Naive thymus-derived CD8-positive, alpha-beta T cell (primary cell): ENCODE measurements around the gene DIP2C. TPM values are rescaled to one million over a fixed set of nuclear protein-coding genes. Genes with fewer than 3 reads are reported as not detected.
A peak's percentile ranks its signal among the peaks of the same experiment; 100 is the strongest.

Experiments used
- ATAC-seq, 2 donors: fragments of 150-1000 bp; cut with Tn5 transposase in 1 of 2; sonication (Bioruptor Pico), chemical (Tn5 transposase) in 1 of 2; 1 replicate in 1 of 2; 2 replicates in 1 of 2; pipeline ENCODE4 v1.10.0; 2021; ENCODE audit warnings: mild to moderate bottlenecking in 2 of 2, moderate library complexity in 2 of 2
- POLR2A ChIA-PET: fragments of 350-600 bp; sonication (Branson Sonifier 250); formaldehyde crosslinking; loops from one replicate; lab custom pipeline; 2021; ENCODE audit warnings: antibody characterized with exemption; lab: Charles Lee
- DNase-seq, 10 donors: peaks; one replicate each; pipeline versions ENCODE4 v3.0.0 to v3.0.0-alpha.2; 2020 to 2022
- H3K27ac Mint-ChIP-seq, 10 donors: one replicate each; pipeline ENCODE4 v1.8.0; 2020 to 2022; ENCODE audit warnings: mild to moderate bottlenecking in 10 of 10, mixed read lengths in 10 of 10, moderate library complexity in 4 of 10, inconsistent platforms in 1 of 10
- H3K27me3 Mint-ChIP-seq, 5 donors: one replicate each; pipeline ENCODE4 v1.8.0; 2021 to 2022; ENCODE audit warnings: mixed read lengths in 5 of 5
- H3K36me3 Mint-ChIP-seq, 3 donors: one replicate each; pipeline ENCODE4 v1.8.0; 2020 to 2022; ENCODE audit warnings: mixed read lengths in 3 of 3, mild to moderate bottlenecking in 2 of 3, inconsistent platforms in 1 of 3
- H3K4me1 Mint-ChIP-seq, 4 donors: one replicate each; pipeline ENCODE4 v1.8.0; 2021 to 2022; ENCODE audit warnings: mixed read lengths in 4 of 4
- H3K4me3 Mint-ChIP-seq, 10 donors: one replicate each; pipeline ENCODE4 v1.8.0; 2020 to 2022; ENCODE audit warnings: mild to moderate bottlenecking in 10 of 10, mixed read lengths in 10 of 10, moderate library complexity in 6 of 10, inconsistent platforms in 1 of 10
- H3K9me3 Mint-ChIP-seq, 9 donors: one replicate each; pipeline ENCODE4 v1.8.0; 2020 to 2022; ENCODE audit warnings: mixed read lengths in 9 of 9, mild to moderate bottlenecking in 3 of 9, inconsistent platforms in 1 of 9, moderate library complexity in 1 of 9
- polyA plus RNA-seq, 3 donors: library from polyadenylated mRNA; unstranded; fragments of 300-500 nt; fragmentation: Illumina TruSeq; gene quantifications; one replicate each; pipeline ENCODE4 v1.2.3, GENCODE V29; 2021
- total RNA-seq, 8 experiments: library from RNA in 2 of 8; stranded (reverse) in 2 of 8; gene quantifications; one replicate each; pipeline ENCODE4 v1.2.3 and lab custom pipeline; 2021 to 2026

DIP2C gene
- total and polyA plus RNA-seq, 5 experiments from 2014 or later, result 0.32 to 3.9 (median 1.2) TPM

- no peak overlapping the region for H3K4me3 Mint-ChIP-seq
- POLR2A ChIA-PET, result no interaction called here
- H3K9me3 Mint-ChIP-seq, result no peaks in the 10 kb centered on the region
- DNase-seq (no peak), ATAC-seq (no peak)
- H3K4me1 Mint-ChIP-seq, result peaks cover 0 to 5% (median 1%) of the 10 kb centered on the region in 4 donors
- peaks cover 5 to 27% (median 6%) of the 10 kb centered on the region in 3 donors for H3K36me3 Mint-ChIP-seq
- peaks cover 0 to 2% (median 0%) of the 10 kb centered on the region in 5 donors for H3K27me3 Mint-ChIP-seq
- peak overlapping the region in 4 of 10 donors; percentile 33 to 47 (median 41) for H3K27ac Mint-ChIP-seq
These were observed 301.4 kb downstream of the DIP2C start for GRCh38 chr10:387909-388660.

DNA sequence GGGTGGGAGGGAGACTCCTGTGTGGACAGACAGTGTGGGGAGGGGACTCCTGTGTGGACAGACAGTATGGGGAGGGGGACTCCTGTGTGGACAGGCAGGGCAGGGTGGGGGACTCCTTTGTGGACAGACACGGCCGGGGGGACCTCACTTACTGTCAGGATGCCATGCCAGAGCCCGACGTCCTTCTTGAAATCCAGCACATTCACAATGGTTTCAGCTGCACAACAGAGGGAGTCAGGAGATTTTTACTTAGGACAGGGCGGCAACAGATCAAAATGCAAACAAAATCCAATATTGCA, 301.9 kb downstream of the DIP2C start:
- Mint-ChIP-seq H3K4me1 (peaks cover 0 to 3% (median 1%) of the 10 kb centered on the region in 4 donors), H3K9me3 (no peaks in the 10 kb centered on the region), H3K36me3 (peaks cover 5 to 28% (median 6%) of the 10 kb centered on the region in 3 donors), H3K4me3 (no peak overlapping the region), H3K27ac (no peak overlapping the region), H3K27me3 (peaks cover 0 to 2% (median 0%) of the 10 kb centered on the region in 5 donors)
- DNase-seq, result no peak
- POLR2A ChIA-PET, result no interaction called here
- ATAC-seq, result no peak

DNA sequence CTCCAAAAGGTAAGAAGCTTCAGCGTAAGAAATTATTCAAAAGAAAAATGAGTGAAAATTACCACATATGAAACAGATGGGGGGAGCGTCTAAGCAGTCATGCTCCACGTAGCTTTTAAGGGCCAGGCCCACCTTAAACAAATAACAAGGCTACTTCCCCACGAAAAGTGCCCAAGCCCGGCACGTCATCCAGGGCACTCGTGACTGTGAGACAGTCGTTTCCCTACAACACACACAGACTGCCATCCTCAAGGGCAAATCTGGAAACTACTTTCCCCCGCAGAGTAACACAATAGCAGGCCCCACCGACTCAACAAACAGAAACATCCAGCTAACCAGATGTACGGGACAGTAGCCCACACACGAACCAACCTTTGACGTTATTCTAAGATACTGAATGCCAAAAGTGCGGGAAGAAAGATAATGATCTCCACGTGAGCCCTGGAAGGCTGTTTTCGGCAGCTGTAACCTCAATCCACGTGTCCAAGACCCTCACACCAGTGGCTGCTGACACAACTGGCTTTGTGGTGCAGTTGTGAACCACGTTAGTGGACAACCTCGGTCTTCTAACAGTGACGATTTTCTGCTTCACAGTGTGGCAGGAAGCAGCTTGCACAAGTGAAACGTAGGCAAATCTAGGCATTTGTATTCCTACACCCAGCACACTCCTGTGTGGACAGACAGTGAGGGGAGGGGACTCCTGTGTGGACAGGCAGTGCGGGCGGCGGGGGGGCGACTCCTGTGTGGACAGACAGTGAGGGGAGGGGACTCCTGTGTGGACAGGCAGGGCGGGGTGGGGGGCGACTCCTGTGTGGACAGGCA, 302.5 kb downstream of the DIP2C start:
- H3K27me3 Mint-ChIP-seq, result peaks cover 0 to 2% (median 0%) of the 10 kb centered on the region in 5 donors
- ATAC-seq (no peak), DNase-seq (no peak)
- no peak overlapping the region for H3K4me3 Mint-ChIP-seq
- POLR2A ChIA-PET, result no interaction called here
- H3K9me3 Mint-ChIP-seq, result peaks cover 0 to 2% (median 0%) of the 10 kb centered on the region in 9 donors
- H3K27ac Mint-ChIP-seq, result peak overlapping the region in 2 of 10 donors; percentile 32 to 49
- peaks cover 7 to 32% (median 7%) of the 10 kb centered on the region in 3 donors for H3K36me3 Mint-ChIP-seq
- peaks cover 3 to 6% (median 5%) of the 10 kb centered on the region in 4 donors for H3K4me1 Mint-ChIP-seq

DNA sequence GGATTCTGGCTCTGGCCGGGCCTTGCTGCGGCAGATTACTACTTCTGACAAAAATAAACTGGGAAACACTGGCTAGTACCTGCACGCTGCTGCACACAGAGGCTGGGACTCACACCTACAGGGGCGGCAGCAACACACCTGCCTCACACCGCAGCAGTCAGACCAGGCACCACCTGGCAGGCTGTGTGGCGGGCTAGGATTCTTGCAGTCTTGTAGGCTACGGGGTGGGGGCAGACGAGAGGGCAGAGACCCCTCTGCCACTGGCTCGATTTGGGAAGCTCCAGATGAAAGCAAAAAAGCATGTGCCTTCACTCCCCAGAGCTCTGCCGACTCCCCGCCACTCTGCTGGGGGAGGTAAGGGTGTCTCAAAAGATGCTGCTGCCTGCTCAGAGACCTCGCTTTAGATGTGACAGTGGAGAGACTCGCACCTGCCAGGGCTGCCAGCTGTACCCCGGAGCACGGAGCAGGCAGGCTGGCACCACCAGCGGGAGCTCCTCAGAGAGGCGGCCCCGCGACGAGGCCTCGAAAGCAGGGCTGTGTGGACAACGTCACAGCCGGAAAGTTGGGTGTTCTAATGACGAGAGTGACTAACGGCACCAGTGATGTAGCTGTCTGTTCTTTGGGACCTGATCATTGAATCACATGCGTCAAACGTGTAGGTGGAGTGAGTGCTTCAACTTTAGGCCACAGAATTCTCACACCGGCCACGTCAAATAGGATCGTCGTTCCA, 303.7 kb downstream of the DIP2C start:
- Mint-ChIP-seq H3K9me3 (peaks cover 0 to 11% (median 3%) of the 10 kb centered on the region in 9 donors), H3K27ac (no peak overlapping the region), H3K4me1 (peaks cover 8 to 11% (median 10%) of the 10 kb centered on the region in 4 donors), H3K27me3 (peaks cover 0 to 2% (median 0%) of the 10 kb centered on the region in 5 donors), H3K36me3 (peaks cover 14 to 40% (median 17%) of the 10 kb centered on the region in 3 donors), H3K4me3 (no peak overlapping the region)
- ATAC-seq (no peak), DNase-seq (no peak)
- POLR2A ChIA-PET, result no interaction called here

GRCh38 chr10:384538-385305, 304.7 kb downstream of the DIP2C start:
- DNase-seq, result no peak
- POLR2A ChIA-PET, result interaction anchor here (0.7 kb wide), 1 partner anchor 70 kb away, joined by 4 read pairs; no protein-coding TSS in a partner anchor
- Mint-ChIP-seq H3K9me3 (peaks cover 0 to 11% (median 4%) of the 10 kb centered on the region in 9 donors), H3K27ac (peak overlapping the region in 1 of 10 donors; percentile 20), H3K27me3 (peaks cover 0 to 2% (median 0%) of the 10 kb centered on the region in 5 donors), H3K4me3 (no peak overlapping the region), H3K36me3 (peaks cover 14 to 40% (median 17%) of the 10 kb centered on the region in 3 donors), H3K4me1 (peaks cover 8 to 11% (median 10%) of the 10 kb centered on the region in 4 donors)
- ATAC-seq, result no peak

DNA sequence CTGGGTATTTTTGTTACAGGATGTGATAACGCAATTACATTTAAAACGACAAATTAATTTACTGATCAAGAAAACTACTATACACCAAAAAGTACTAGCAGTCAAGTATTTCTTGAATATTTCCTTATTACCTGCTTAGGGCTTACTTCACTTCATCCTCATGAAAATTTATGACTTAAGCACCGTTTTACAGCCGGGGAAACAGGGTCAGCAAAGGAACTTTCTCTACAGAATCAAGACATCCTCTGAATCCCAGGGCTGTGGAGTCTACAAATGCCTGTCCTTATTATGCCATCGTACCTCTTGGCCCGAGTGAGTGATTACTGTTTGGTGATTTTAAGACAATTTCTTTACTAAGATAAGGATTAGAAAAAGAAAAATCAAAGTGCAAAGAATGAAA, 305.9 kb downstream of the DIP2C start:
- POLR2A ChIA-PET, result no interaction called here
- ATAC-seq, result no peak
- H3K27me3 Mint-ChIP-seq, result peaks cover 0 to 2% (median 0%) of the 10 kb centered on the region in 5 donors
- no peak for DNase-seq
- H3K4me1 Mint-ChIP-seq, result peaks cover 8 to 11% (median 10%) of the 10 kb centered on the region in 4 donors
- H3K4me3 Mint-ChIP-seq, result no peak overlapping the region
- H3K27ac Mint-ChIP-seq, result peak overlapping the region in 3 of 10 donors; percentile 9 to 48 (median 29)
- H3K9me3 Mint-ChIP-seq, result peaks cover 0 to 11% (median 4%) of the 10 kb centered on the region in 9 donors
- H3K36me3 Mint-ChIP-seq, result peaks cover 14 to 41% (median 16%) of the 10 kb centered on the region in 3 donors

GRCh38 chr10:381805-382204, 307.7 kb downstream of the DIP2C start:
- Mint-ChIP-seq H3K27ac (peak overlapping the region; percentile 24 to 92 (median 78)), H3K27me3 (peaks cover 0 to 1% (median 0%) of the 10 kb centered on the region in 5 donors), H3K9me3 (peaks cover 0 to 11% (median 4%) of the 10 kb centered on the region in 9 donors), H3K4me3 (peak overlapping the region in 8 of 10 donors; percentile 8 to 78 (median 39)), H3K36me3 (peaks cover 13 to 37% (median 18%) of the 10 kb centered on the region in 3 donors), H3K4me1 (peaks cover 13 to 26% (median 20%) of the 10 kb centered on the region in 4 donors)
- peak in 1 of 2 donors; percentile 57 for ATAC-seq
- POLR2A ChIA-PET, result no interaction called here
- DNase-seq, result peak in 3 of 10 donors; percentile 37 to 41 (median 40)

GRCh38 chr10:381346-381745, 308.1 kb downstream of the DIP2C start:
- ATAC-seq (no peak), DNase-seq (no peak)
- Mint-ChIP-seq H3K4me3 (peak overlapping the region in 5 of 10 donors; percentile 8 to 78 (median 20)), H3K27ac (peak overlapping the region in 8 of 10 donors; percentile 24 to 90 (median 77)), H3K9me3 (peaks cover 0 to 11% (median 4%) of the 10 kb centered on the region in 9 donors), H3K4me1 (peaks cover 13 to 26% (median 22%) of the 10 kb centered on the region in 4 donors), H3K36me3 (peaks cover 11 to 33% (median 18%) of the 10 kb centered on the region in 3 donors), H3K27me3 (peaks cover 0 to 1% (median 0%) of the 10 kb centered on the region in 5 donors)
- POLR2A ChIA-PET, result no interaction called here

- ATAC-seq, result no peak
These were observed 309.0 kb downstream of the DIP2C start for GRCh38 chr10:380313-380940.

DNA sequence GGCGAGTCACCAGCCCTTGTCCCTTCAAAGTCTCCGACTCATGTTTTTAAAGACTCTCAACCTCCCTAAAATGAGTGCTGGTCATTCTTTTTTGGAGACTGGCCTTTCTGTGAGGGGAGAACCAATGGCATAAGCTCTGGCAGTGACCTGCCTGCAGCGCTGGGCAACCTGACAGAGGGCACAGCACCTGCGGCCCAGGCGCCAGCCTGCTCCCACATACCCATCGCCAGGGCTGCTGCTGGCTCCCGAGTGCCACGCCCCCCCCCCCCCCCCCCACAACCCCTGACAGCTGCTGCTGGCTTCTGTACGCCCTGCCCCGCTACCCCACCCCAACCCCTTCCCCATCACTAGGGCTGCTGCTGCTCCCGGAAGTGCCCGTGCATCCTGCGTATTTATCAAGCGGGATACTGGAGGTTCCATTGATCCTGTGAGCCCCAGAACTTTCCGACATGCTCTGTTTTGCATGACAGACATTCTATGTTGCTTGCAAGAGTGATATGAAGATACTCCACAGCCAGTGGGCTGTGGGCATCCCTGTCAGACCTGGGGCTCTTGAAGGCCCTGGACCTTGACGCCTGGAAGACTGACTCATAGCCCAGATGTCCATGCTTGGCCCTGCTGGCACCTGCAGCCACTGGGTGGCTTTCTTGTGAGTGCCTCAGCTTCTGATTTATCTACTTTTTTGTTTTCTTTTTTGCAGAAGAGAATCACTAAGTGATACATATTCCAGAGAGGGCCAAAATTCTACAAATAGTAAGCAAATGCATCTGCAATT, 310.4 kb downstream of the DIP2C start:
- Mint-ChIP-seq H3K36me3 (peaks cover 15 to 32% (median 18%) of the 10 kb centered on the region in 3 donors), H3K27me3 (peaks cover 0 to 4% (median 0%) of the 10 kb centered on the region in 5 donors), H3K4me3 (no peak overlapping the region), H3K27ac (peak overlapping the region in 1 of 10 donors; percentile 5), H3K4me1 (peaks cover 16 to 26% (median 24%) of the 10 kb centered on the region in 4 donors), H3K9me3 (peaks cover 0 to 11% (median 4%) of the 10 kb centered on the region in 9 donors)
- DNase-seq (no peak), ATAC-seq (no peak)
- POLR2A ChIA-PET, result no interaction called here

More at GRCh38 chr10:380313-380940, 309.0 kb downstream of the DIP2C start:
- Mint-ChIP-seq H3K27ac (peak overlapping the region in 2 of 10 donors; percentile 33 to 61), H3K27me3 (peaks cover 0 to 4% (median 0%) of the 10 kb centered on the region in 5 donors), H3K4me3 (no peak overlapping the region), H3K36me3 (peaks cover 11 to 30% (median 18%) of the 10 kb centered on the region in 3 donors), H3K4me1 (peaks cover 16 to 26% (median 24%) of the 10 kb centered on the region in 4 donors), H3K9me3 (peaks cover 0 to 11% (median 4%) of the 10 kb centered on the region in 9 donors)
- DNase-seq, result no peak
- POLR2A ChIA-PET, result no interaction called here
